HEK293T (cell line): ENCODE measurements around the gene ALPK1.

Experiments
- CTCF ChIA-PET: fragments of 350-600 bp; formaldehyde crosslinking; extraction: SDS; loops from one replicate; lab custom pipeline; 2021; ENCODE audit warnings: antibody characterized with exemption, inconsistent platforms; lab: Yijun Ruan, JAX
- POLR2A ChIA-PET: fragments of 350-600 bp; formaldehyde crosslinking; extraction: SDS; loops from one replicate; lab custom pipeline; 2020; ENCODE audit warnings: antibody characterized with exemption, inconsistent platforms; lab: Yijun Ruan, JAX
- DNase-seq: peaks from one replicate; pipeline ENCODE4 v3.0.0; 2012; ENCODE audit warnings: mixed read lengths; ENCODE audit errors: extremely low spot score
- ARNT ChIP-seq: fragments of 450-650 bp; IDR thresholded peaks from 2 replicates; pipeline ENCODE4 v1.6.1; 2017; ENCODE audit warnings: mild to moderate bottlenecking
- BHLHE40 ChIP-seq: fragments of 450-650 bp; IDR thresholded peaks from 2 replicates; pipeline ENCODE4 v1.6.1; 2016; ENCODE audit warnings: mild to moderate bottlenecking, moderate library complexity, borderline replicate concordance
- CTBP1 ChIP-seq: fragments of 450-650 bp; IDR thresholded peaks from 2 replicates; pipeline ENCODE4 v1.6.1; 2016; ENCODE audit warnings: borderline replicate concordance
- ELF4 ChIP-seq: fragments of 450-650 bp; IDR thresholded peaks from 2 replicates; pipeline ENCODE4 v1.6.1; 2017; ENCODE audit warnings: antibody characterized with exemption
- FOXA1 ChIP-seq: fragments of 450-650 bp; IDR thresholded peaks from 2 replicates; pipeline ENCODE4 v1.6.1; 2016; ENCODE audit warnings: mild to moderate bottlenecking
- FOXK2 ChIP-seq: fragments of 450-650 bp; IDR thresholded peaks from 2 replicates; pipeline ENCODE4 v1.6.1; 2016; ENCODE audit warnings: mild to moderate bottlenecking
- FOXM1 ChIP-seq: fragments of 450-650 bp; IDR thresholded peaks from 2 replicates; pipeline ENCODE4 v1.6.1; 2017; ENCODE audit warnings: mild to moderate bottlenecking, borderline replicate concordance
- HDGF ChIP-seq: fragments of 450-650 bp; IDR thresholded peaks from 2 replicates; pipeline ENCODE4 v1.6.1; 2017; ENCODE audit warnings: antibody characterized with exemption, borderline replicate concordance
- L3MBTL2 ChIP-seq: fragments of 450-650 bp; conservative IDR thresholded peaks from 2 replicates; pipeline ENCODE4 v1.6.1; 2016; ENCODE audit warnings: mild to moderate bottlenecking
- LEF1 ChIP-seq: fragments of 450-650 bp; IDR thresholded peaks from 2 replicates; pipeline ENCODE4 v1.6.1; 2017; ENCODE audit warnings: mild to moderate bottlenecking, borderline replicate concordance
- NFRKB ChIP-seq: fragments of 450-650 bp; IDR thresholded peaks from 2 replicates; pipeline ENCODE4 v1.6.1; 2016; ENCODE audit warnings: mild to moderate bottlenecking, moderate library complexity
- PKNOX1 ChIP-seq: fragments of 450-650 bp; IDR thresholded peaks from 2 replicates; pipeline ENCODE4 v1.6.1; 2016
- SP1 ChIP-seq: fragments of 450-650 bp; IDR thresholded peaks from 2 replicates; pipeline ENCODE4 v1.6.1; 2017
- SUZ12 ChIP-seq: fragments of 450-650 bp; IDR thresholded peaks from 2 replicates; pipeline ENCODE4 v1.6.1; 2016; ENCODE audit warnings: mild to moderate bottlenecking
- TARDBP ChIP-seq: fragments of 450-650 bp; IDR thresholded peaks from 2 replicates; pipeline ENCODE4 v1.6.1; 2016
- ZNF384 ChIP-seq: fragments of 450-650 bp; IDR thresholded peaks from 2 replicates; pipeline ENCODE4 v1.6.1; 2016

The ALPK1 gene

DNA sequence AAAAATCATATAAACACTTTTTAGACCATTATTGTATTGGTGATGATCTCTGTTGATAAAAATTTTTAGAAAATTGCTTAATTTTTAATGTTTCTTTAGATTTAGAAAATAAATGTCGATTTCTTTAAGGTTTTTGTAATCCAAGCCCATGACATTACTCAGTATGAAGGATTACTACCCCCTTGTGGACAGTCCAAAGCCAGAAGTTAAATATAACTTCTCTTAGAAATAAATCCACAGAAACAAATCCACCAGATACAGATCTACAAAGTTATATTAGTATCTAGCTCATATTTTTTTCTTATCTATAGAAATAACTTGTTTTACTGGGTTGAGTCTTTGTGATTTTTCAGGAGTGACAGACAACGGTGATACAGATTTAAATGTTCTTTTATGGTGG, 30.3 kb upstream of the ALPK1 start:
- POLR2A ChIA-PET, result no interaction called here
- DNase-seq, result no peak
- CTCF ChIA-PET, result interaction anchor here (1.1 kb wide), 1 partner anchor 167 kb away, joined by 3 read pairs; no protein-coding TSS in a partner anchor
- TF ChIP-seq TARDBP (no peak), LEF1 (no peak)

DNA sequence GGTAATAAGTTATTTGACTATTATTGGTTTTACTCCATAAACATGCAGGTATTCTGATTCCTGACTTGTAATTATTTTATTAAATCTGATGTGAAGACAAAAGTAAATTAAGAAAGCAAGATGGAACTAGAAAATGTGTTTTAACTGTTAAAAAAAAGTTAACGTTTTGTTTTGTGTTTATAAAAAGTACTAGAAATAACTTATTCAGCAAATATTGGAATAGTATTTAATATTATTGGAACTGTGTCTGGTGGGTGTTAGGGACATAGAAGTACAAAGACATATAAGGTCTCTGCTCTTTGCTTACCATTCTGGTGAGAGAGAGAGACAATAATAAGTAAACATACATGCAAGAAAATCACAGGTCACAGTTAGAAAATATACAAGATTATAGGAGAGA, 27.1 kb upstream of the ALPK1 start:
- TF ChIP-seq FOXA1, result no peak
- TF ChIP-seq HDGF, result no peak
- no peak for TF ChIP-seq LEF1
- no peak for TF ChIP-seq PKNOX1
- no peak for TF ChIP-seq ELF4
- no peak for TF ChIP-seq ZNF384
- TF ChIP-seq FOXK2, result no peak
- no peak for TF ChIP-seq SP1
- no peak for TF ChIP-seq CTBP1
- no peak for TF ChIP-seq SUZ12
- TF ChIP-seq ARNT, result no peak
- no peak for TF ChIP-seq L3MBTL2
- no peak for TF ChIP-seq FOXM1
- TF ChIP-seq NFRKB, result no peak
- no peak for TF ChIP-seq TARDBP
- no peak for TF ChIP-seq BHLHE40
- ChIA-PET POLR2A (no interaction called here), CTCF (no interaction called here)
- no peak for DNase-seq

DNA sequence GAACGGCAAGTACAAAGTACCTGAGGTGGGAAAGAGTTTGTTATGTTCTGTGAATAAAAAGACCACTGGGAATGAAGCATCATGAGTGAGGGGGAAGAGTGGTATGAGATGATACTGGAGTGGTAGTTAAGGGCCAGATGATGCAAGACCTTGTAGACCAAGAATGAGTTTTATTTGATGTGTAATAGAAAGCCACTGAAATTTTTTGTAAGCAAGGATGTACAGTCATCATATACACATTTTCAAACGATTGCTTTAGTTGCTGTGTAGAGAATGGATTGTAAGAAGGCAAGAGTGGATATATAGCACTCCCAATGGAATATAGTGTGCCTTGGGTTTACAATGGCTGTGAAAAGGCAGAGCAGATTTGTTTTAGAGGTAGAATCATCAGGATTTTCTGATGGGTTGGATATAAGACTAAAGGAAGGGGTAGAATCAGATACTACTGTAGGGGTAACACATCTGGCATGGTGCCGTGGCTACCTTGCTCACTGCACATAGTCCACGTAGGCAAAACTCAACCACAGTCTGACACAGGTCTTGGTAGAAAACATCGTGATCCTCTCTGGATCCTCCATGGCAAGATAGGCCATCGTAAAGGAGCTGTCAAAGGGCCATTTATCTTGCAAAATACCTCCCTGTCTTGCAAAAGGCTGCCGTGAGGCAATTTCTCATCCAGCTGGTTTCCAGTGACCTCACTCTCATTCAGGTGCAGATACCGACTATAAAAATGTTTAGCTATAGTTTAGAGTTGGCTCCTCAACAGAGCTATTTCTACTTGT, 26.3 kb upstream of the ALPK1 start:
- CTCF ChIA-PET, result interaction anchor here (1.6 kb wide), 1 partner anchor 8 kb away, joined by 5 read pairs; no protein-coding TSS in a partner anchor
- POLR2A ChIA-PET, result no interaction called here
- no peak for DNase-seq
- TF ChIP-seq HDGF (no peak), CTBP1 (no peak), NFRKB (no peak), SUZ12 (no peak), LEF1 (no peak), ELF4 (no peak), FOXM1 (no peak), PKNOX1 (no peak), ARNT (no peak), FOXA1 (no peak), SP1 (no peak), FOXK2 (no peak), ZNF384 (no peak), BHLHE40 (no peak), L3MBTL2 (no peak), TARDBP (no peak)

GRCh38 chr4:112272292-112272691, 24.9 kb upstream of the ALPK1 start:
- no peak for DNase-seq
- CTCF ChIA-PET, result interaction anchor here (1.6 kb wide), 1 partner anchor 10 kb away, joined by 5 read pairs; no protein-coding TSS in a partner anchor
- no peak for TF ChIP-seq PKNOX1
- no peak for TF ChIP-seq FOXA1
- no peak for TF ChIP-seq FOXM1
- no peak for TF ChIP-seq ELF4
- TF ChIP-seq SP1, result no peak
- TF ChIP-seq L3MBTL2, result no peak
- TF ChIP-seq ARNT, result no peak
- TF ChIP-seq HDGF, result no peak
- no peak for TF ChIP-seq NFRKB
- TF ChIP-seq ZNF384, result no peak
- POLR2A ChIA-PET, result no interaction called here

GRCh38 chr4:112274959-112275358, 22.2 kb upstream of the ALPK1 start:
- POLR2A ChIA-PET, result no interaction called here
- TF ChIP-seq FOXM1 (no peak), L3MBTL2 (no peak), SUZ12 (no peak), ZNF384 (no peak), ARNT (no peak), PKNOX1 (no peak)
- DNase-seq, result no peak
- CTCF ChIA-PET, result no interaction called here

- TF ChIP-seq TARDBP (no peak), FOXA1 (no peak), SUZ12 (no peak), HDGF (no peak), PKNOX1 (no peak), SP1 (no peak), LEF1 (no peak), BHLHE40 (no peak), ARNT (no peak), CTBP1 (no peak), NFRKB (no peak), L3MBTL2 (no peak), FOXM1 (no peak), FOXK2 (no peak)
- ChIA-PET POLR2A (no interaction called here), CTCF (no interaction called here)
- DNase-seq, result no peak
Observed at GRCh38 chr4:112276113-112276512, 21.1 kb upstream of the ALPK1 start.
